ENCODE data around the gene MGA.
A peak's percentile ranks its signal among the peaks of the same experiment; 100 is the strongest.

MGA gene

GRCh38 chr15:41810651-41811431 lies 150.6 kb downstream of the MGA start:
- DNase-seq = no peak

GRCh38 chr15:41811432-41812195 lies 151.4 kb downstream of the MGA start:
- peak; percentile 28 for DNase-seq

- DNase-seq = no peak
Observed at GRCh38 chr15:41812820-41813375, 152.7 kb downstream of the MGA start.

GRCh38 chr15:41813426-41813825 lies 153.2 kb downstream of the MGA start:
- DNase-seq = no peak

GRCh38 chr15:41814534-41814933 lies 154.3 kb downstream of the MGA start:
- DNase-seq = no peak

- DNase-seq = no peak
Observed at GRCh38 chr15:41816788-41817187, 156.6 kb downstream of the MGA start.

- no peak for DNase-seq
Observed at GRCh38 chr15:41817327-41817726, 157.1 kb downstream of the MGA start.

GRCh38 chr15:41817781-41818180 lies 157.6 kb downstream of the MGA start:
- DNase-seq = no peak

GRCh38 chr15:41819455-41820050 lies 159.3 kb downstream of the MGA start:
- DNase-seq = no peak

- no peak for DNase-seq
Observed at GRCh38 chr15:41820791-41821423, 160.7 kb downstream of the MGA start.

- no peak for DNase-seq
Observed at GRCh38 chr15:41821831-41822230, 161.6 kb downstream of the MGA start.

GRCh38 chr15:41822471-41822870 lies 162.3 kb downstream of the MGA start:
- no peak for DNase-seq

Data from DMS 273 treated with DMSO at 0.1 percent for 48 hours (cell line).